HG03469 (cell line): ENCODE results near the gene NUP35.

Experiments used
- ATAC-seq: cut with Tn5 transposase; IDR thresholded peaks from one replicate; pipeline ENCODE4 v1.9.1; 2021; ENCODE audit warnings: mild to moderate bottlenecking, moderate library complexity, moderate number of reproducible peaks; ENCODE audit not compliant: unreplicated experiment

NUP35 gene

DNA sequence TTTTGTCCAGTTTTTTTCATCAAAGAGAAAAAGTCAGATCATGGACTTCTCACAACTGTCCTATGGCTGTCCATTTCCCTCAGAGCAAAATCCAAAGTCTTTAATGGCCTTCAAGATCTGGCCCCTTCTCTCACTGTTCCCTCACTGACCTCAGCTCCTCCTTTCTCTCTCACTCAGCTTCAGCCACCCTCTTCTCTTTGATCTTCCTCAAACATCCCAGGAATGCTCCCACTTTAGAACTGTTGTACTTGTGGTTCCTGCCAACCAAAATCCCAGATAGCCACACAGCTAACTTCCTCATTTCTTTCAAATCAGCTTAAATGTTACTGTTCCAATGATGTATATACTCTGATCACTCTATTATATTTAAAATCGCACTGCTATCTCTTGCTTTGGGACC, 82.9 kb downstream of the NUP35 start:
- no peak for ATAC-seq

GRCh38 chr2:183209395-183210028, 85.3 kb downstream of the NUP35 start:
- no peak for ATAC-seq
